Endothelial cell of umbilical vein (primary cell): ENCODE measurements around the gene FERMT2.

ENCODE experiments used
- CTCF ChIP-seq, 2 donors: IDR thresholded peaks; 1 replicate in 1 of 2; 2 replicates in 1 of 2; pipeline ENCODE4 v1.5.1; 2011; ENCODE audit warnings: low read length in 2 of 2, mild to moderate bottlenecking in 2 of 2, moderate library complexity in 2 of 2, control low read depth in 1 of 2, inconsistent platforms in 1 of 2, low read depth in 1 of 2; ENCODE audit not compliant: insufficient read depth in 1 of 2; ENCODE audit errors: extremely low read depth in 1 of 2
- EZH2 ChIP-seq: IDR thresholded peaks from 2 replicates; pipeline ENCODE4 v1.6.1; 2012; ENCODE audit warnings: borderline replicate concordance, low read depth, mild to moderate bottlenecking, moderate library complexity, low read length, inconsistent platforms; ENCODE audit not compliant: severe bottlenecking
- JUN ChIP-seq: IDR thresholded peaks from 2 replicates; pipeline ENCODE4 v1.6.1; 2011; ENCODE audit warnings: borderline replicate concordance, low read depth; ENCODE audit not compliant: insufficient read length, insufficient read depth
- MAX ChIP-seq: IDR thresholded peaks from 2 replicates; pipeline ENCODE4 v1.6.1; 2011; ENCODE audit not compliant: insufficient read depth, insufficient read length
- POLR2A ChIP-seq: IDR thresholded peaks from 2 replicates; pipeline ENCODE4 v1.6.1; 2012; ENCODE audit warnings: low read depth, mild to moderate bottlenecking, control low read depth, low read length
- POLR2AphosphoS5 ChIP-seq: IDR thresholded peaks from 2 replicates; pipeline ENCODE4 v1.6.1; 2012; ENCODE audit warnings: low read depth, mild to moderate bottlenecking, control low read depth, low read length, moderate library complexity; ENCODE audit not compliant: insufficient read depth

GRCh38 chr14:52878469-52878868 is 72.4 kb downstream of the FERMT2 start:
- TF ChIP-seq CTCF (IDR thresholded peaks at IDR 0.05; ENCODE audit: extremely low read depth in 1 of 2, insufficient read depth in 1 of 2, low read depth in 1 of 2, low read length in 2 of 2) (no peak), POLR2AphosphoS5 (no peak), POLR2A (no peak), EZH2 (no peak), MAX (no peak), JUN (no peak)
